OCI-LY7 (cell line): ENCODE data around the gene PRR3. TPM values are rescaled to one million over a fixed set of nuclear protein-coding genes. Genes with fewer than 3 reads are reported as not detected.
A peak's percentile ranks its signal among the peaks of the same experiment; 100 is the strongest.

ENCODE experiments used
- BruUV-seq: library from RNA; stranded (reverse); fragments of 400-500 nt; replicated peaks from 2 replicates; lab custom pipeline; 2021; lab: Mats Ljungman, UMichigan
- CTCF ChIA-PET: fragments of 300-600 bp; sonication (Branson Sonifier 250); formaldehyde crosslinking; loops from one replicate; lab custom pipeline; 2022; ENCODE audit warnings: antibody characterized with exemption; ENCODE audit not compliant: unreplicated experiment; lab: Charles Lee
- POLR2A ChIA-PET: fragments of 300-600 bp; sonication (Branson Sonifier 250); formaldehyde crosslinking; loops from one replicate; lab custom pipeline; 2022; ENCODE audit warnings: antibody characterized with exemption; lab: Charles Lee
- DNase-seq: peaks from one replicate; pipeline ENCODE4 v3.0.0-alpha.2; 2015; ENCODE audit warnings: low spot score
- H2AFZ ChIP-seq: fragments of 200-600 bp; sonication (generic), shearing (Covaris generic); 2 replicates; pipeline ENCODE4 v1.6.1; 2014; ENCODE audit warnings: mild to moderate bottlenecking, antibody characterized with exemption, low read length, moderate library complexity
- H3K27ac ChIP-seq: fragments of 200-600 bp; sonication (generic); 2 replicates; pipeline ENCODE4 v1.5.1; 2014; ENCODE audit warnings: mixed run types, low read depth, mild to moderate bottlenecking, moderate library complexity, low read length, inconsistent platforms; ENCODE audit not compliant: poor library complexity, severe bottlenecking
- H3K36me3 ChIP-seq: fragments of 200-600 bp; sonication (generic); 2 replicates; pipeline ENCODE4 v1.6.1; 2014; ENCODE audit warnings: mild to moderate bottlenecking, antibody characterized with exemption, low read length, moderate library complexity, mixed read lengths; ENCODE audit not compliant: insufficient read depth
- H3K4me1 ChIP-seq: fragments of 200-600 bp; sonication (generic); 2 replicates; pipeline ENCODE4 v1.5.1; 2014; ENCODE audit warnings: mild to moderate bottlenecking, low read length; ENCODE audit not compliant: insufficient read depth, poor library complexity, severe bottlenecking
- H3K4me2 ChIP-seq: fragments of 200-600 bp; sonication (generic); 2 replicates; pipeline ENCODE4 v1.6.1; 2014; ENCODE audit warnings: mild to moderate bottlenecking, low read length
- H3K4me3 ChIP-seq: fragments of 200-600 bp; sonication (generic); 2 replicates; pipeline ENCODE4 v1.5.1; 2014; ENCODE audit warnings: mild to moderate bottlenecking, low read depth, low read length; ENCODE audit not compliant: poor library complexity, severe bottlenecking
- H3K79me2 ChIP-seq: fragments of 200-600 bp; sonication (generic); 2 replicates; pipeline ENCODE4 v1.6.1; 2016; ENCODE audit warnings: low read depth, mild to moderate bottlenecking, low read length, moderate library complexity, mixed read lengths; ENCODE audit not compliant: insufficient read depth
- H3K9me2 ChIP-seq: fragments of 200-600 bp; sonication (generic); 2 replicates; pipeline ENCODE4 v1.6.1; 2016; ENCODE audit warnings: mild to moderate bottlenecking, low read length, mixed read lengths; ENCODE audit not compliant: insufficient read depth
- H3K9me3 ChIP-seq: fragments of 200-600 bp; sonication (generic); 2 replicates; pipeline ENCODE4 v1.6.1; 2014; ENCODE audit warnings: mild to moderate bottlenecking, mixed run types, low read length, mixed read lengths
- H4K20me1 ChIP-seq: fragments of 200-600 bp; sonication (generic); 2 replicates; pipeline ENCODE4 v1.6.1; 2014; ENCODE audit warnings: mild to moderate bottlenecking, antibody characterized with exemption, low read length, moderate library complexity, mixed read lengths; ENCODE audit not compliant: insufficient read depth
- CTCF ChIP-seq: fragments of 200-600 bp; sonication (generic); conservative IDR thresholded peaks from 2 replicates; pipeline ENCODE4 v1.5.1; 2014; ENCODE audit warnings: mild to moderate bottlenecking, antibody characterized with exemption, low read length, moderate library complexity, mixed read lengths
- EZH2phosphoT487 ChIP-seq: fragments of 200-600 bp; sonication (generic); IDR thresholded peaks from 2 replicates; pipeline ENCODE4 v1.6.1; 2018; ENCODE audit warnings: low read depth, borderline replicate concordance, mild to moderate bottlenecking, mixed run types, antibody characterized with exemption, low read length, moderate library complexity, mixed read lengths
- intact Hi-C: fragments of 100-400 bp; cut with micrococcal nuclease; formaldehyde crosslinking; loops from one replicate; pipeline ENCODE4 v1.10.0; 2022; ENCODE audit not compliant: unreplicated experiment
- total RNA-seq, 2 experiments: library from RNA; depleted of rRNA in 1 of 2; stranded (reverse); fragments of >200 nt in 1 of 2; shearing (Covaris generic) in 1 of 2; gene quantifications; 2 replicates each; pipeline ENCODE4 v1.2.3, GENCODE V29; 2014 to 2022

The PRR3 gene
- total RNA-seq, 2 experiments from 2014 or later: 25.2 to 34.9 TPM

- TF ChIP-seq CTCF (no peak), EZH2phosphoT487 (no peak)
- Histone ChIP-seq H3K4me2 (no peak overlapping the region), H3K36me3 (peaks cover 81% of the 10 kb centered on the region), H3K79me2 (no peaks in the 10 kb centered on the region), H4K20me1 (no peaks in the 10 kb centered on the region), H3K9me2 (no peaks in the 10 kb centered on the region), H3K9me3 (no peaks in the 10 kb centered on the region), H2AFZ (no peak overlapping the region), H3K4me3 (no peak overlapping the region), H3K27ac (no peak overlapping the region), H3K4me1 (no peaks in the 10 kb centered on the region)
- ChIA-PET POLR2A (interaction anchor here (6.3 kb wide), 1 partner anchor 14 kb away, joined by 38 read pairs; no protein-coding TSS in a partner anchor), CTCF (no interaction called here)
- intact Hi-C loops: no loop called here
- BruUV-seq: no TSS peak
- no peak for DNase-seq
Measured at GRCh38 chr6:30599625-30600324, 42.7 kb downstream of the PRR3 start.

DNA sequence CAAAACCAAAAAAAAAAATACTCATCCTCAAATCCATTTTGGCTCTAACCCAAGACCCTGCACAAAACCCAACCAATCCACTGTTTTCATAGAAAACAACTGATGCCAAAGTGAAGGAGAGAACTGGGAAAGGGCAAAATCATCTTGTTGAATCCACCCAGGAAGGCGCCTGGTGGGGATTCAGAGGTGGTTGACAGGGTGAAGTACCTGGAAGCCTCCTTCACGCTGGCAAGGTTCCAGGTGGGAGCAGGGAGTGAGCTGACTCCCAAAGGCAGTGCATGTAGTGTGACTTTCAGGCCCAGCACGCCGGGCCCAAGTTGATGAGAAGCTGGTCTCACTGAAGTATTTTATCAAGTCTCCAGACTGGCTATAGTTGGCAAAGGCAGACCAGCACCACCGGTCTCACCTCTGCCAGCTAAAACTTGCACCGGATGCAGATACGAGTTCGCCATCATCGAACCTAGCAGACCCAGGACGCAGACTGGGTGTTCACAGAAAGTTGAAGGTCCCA, 43.4 kb downstream of the PRR3 start:
- Histone ChIP-seq H3K4me2 (no peak overlapping the region), H2AFZ (no peak overlapping the region), H3K9me3 (no peaks in the 10 kb centered on the region), H4K20me1 (no peaks in the 10 kb centered on the region), H3K4me3 (no peak overlapping the region), H3K4me1 (no peaks in the 10 kb centered on the region), H3K79me2 (no peaks in the 10 kb centered on the region), H3K27ac (no peak overlapping the region), H3K9me2 (no peaks in the 10 kb centered on the region), H3K36me3 (peaks cover 81% of the 10 kb centered on the region)
- intact Hi-C loops: no loop called here
- TSS peak; percentile 34 for BruUV-seq
- DNase-seq: no peak
- no peak for TF ChIP-seq EZH2phosphoT487
- TF ChIP-seq CTCF: no peak
- CTCF ChIA-PET: no interaction called here
- POLR2A ChIA-PET: interaction anchor here (6.3 kb wide), 1 partner anchor 13 kb away, joined by 38 read pairs; no protein-coding TSS in a partner anchor

- no peak overlapping the region for H3K4me2 ChIP-seq
- no peaks in the 10 kb centered on the region for H3K9me2 ChIP-seq
- no peak overlapping the region for H2AFZ ChIP-seq
- no peaks in the 10 kb centered on the region for H3K9me3 ChIP-seq
- H3K4me1 ChIP-seq: no peaks in the 10 kb centered on the region
- ChIA-PET CTCF (no interaction called here), POLR2A (interaction anchor here (0.6 to 6.3 kb wide), 2 partner anchors 12 to 27 kb away, joined by 3 to 38 read pairs; no protein-coding TSS in a partner anchor)
- no peak for DNase-seq
- no peak overlapping the region for H3K4me3 ChIP-seq
- H3K36me3 ChIP-seq: peaks cover 90% of the 10 kb centered on the region
- no peaks in the 10 kb centered on the region for H3K79me2 ChIP-seq
- TF ChIP-seq EZH2phosphoT487: no peak
- TF ChIP-seq CTCF: no peak
- intact Hi-C loops: no loop called here
- no peak overlapping the region for H3K27ac ChIP-seq
- no TSS peak for BruUV-seq
- H4K20me1 ChIP-seq: 0 out of 2 replicates have a peak, but pooled peaks cover under 1% of the 10 kb centered on the region
Measured at GRCh38 chr6:30601436-30601814, 44.3 kb downstream of the PRR3 start.
